ENCODE results near the gene RCVRN. TPM values are rescaled to one million over a fixed set of nuclear protein-coding genes. Genes with fewer than 3 reads are reported as not detected.

The RCVRN gene
- total RNA-seq, 1 donor from 2014 or later = not detected

DNA sequence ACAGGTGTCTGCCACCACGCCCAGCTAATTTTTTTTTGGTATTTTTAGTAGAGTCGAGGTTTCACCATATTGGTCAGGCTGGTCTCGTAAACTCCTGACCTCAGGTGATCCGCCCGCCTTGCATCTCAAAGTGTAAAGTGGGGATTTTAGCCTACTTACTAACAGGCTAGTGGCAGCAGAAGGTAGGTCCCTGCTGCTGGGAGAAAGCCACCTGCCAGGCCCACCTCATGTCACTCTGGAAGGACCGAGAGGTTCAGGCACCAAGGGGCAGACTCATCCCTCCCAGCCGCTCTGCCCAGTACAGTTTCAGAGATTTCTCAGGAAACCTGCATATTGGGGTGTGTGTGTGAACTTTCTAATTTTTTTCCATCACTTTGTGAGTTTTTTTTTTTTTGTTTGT lies 2.1 kb upstream of the RCVRN start:
- no peak for DNase-seq
- Mint-ChIP-seq H3K9me3 (ENCODE audit: unreplicated experiment) (peaks cover 3% of the 10 kb centered on the region), H3K27me3 (ENCODE audit: unreplicated experiment) (peaks cover 2% of the 10 kb centered on the region), H3K36me3 (ENCODE audit: unreplicated experiment) (no peaks in the 10 kb centered on the region), H3K27ac (ENCODE audit: unreplicated experiment) (no peak overlapping the region), H3K4me3 (ENCODE audit: unreplicated experiment) (no peak overlapping the region), H3K4me1 (ENCODE audit: low read depth, unreplicated experiment) (no peaks in the 10 kb centered on the region)
- TF ChIP-seq, protein P1, sequence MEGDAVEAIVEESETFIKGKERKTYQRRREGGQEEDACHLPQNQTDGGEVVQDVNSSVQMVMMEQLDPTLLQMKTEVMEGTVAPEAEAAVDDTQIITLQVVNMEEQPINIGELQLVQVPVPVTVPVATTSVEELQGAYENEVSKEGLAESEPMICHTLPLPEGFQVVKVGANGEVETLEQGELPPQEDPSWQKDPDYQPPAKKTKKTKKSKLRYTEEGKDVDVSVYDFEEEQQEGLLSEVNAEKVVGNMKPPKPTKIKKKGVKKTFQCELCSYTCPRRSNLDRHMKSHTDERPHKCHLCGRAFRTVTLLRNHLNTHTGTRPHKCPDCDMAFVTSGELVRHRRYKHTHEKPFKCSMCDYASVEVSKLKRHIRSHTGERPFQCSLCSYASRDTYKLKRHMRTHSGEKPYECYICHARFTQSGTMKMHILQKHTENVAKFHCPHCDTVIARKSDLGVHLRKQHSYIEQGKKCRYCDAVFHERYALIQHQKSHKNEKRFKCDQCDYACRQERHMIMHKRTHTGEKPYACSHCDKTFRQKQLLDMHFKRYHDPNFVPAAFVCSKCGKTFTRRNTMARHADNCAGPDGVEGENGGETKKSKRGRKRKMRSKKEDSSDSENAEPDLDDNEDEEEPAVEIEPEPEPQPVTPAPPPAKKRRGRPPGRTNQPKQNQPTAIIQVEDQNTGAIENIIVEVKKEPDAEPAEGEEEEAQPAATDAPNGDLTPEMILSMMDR (IDR thresholded peaks at IDR 0.05; ENCODE audit: partially characterized antibody, unreplicated experiment) = no peak

DNA sequence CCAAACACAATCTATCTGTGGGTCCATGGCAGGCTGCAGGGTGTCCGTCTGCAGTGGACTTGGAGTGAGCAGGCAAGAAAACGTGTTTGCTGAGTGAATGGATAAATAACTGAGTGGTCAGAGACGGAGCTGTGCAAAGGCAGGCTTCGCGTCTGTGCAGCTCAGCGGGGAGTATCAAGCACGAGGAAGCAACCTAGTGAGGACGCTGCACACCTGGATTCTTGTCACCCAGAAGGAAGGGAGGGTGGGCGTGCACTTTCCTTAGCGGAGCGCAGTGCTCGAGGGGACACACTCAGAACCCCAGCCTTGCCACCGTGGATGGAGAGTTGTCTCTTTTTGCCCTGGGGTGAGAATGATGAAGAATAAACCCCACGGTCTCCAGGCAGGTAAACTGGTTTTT lies 1.5 kb upstream of the RCVRN start:
- Mint-ChIP-seq H3K4me1 (ENCODE audit: low read depth, unreplicated experiment) (no peaks in the 10 kb centered on the region), H3K27ac (ENCODE audit: unreplicated experiment) (no peak overlapping the region), H3K9me3 (ENCODE audit: unreplicated experiment) (peaks cover 3% of the 10 kb centered on the region), H3K27me3 (ENCODE audit: unreplicated experiment) (peaks cover 2% of the 10 kb centered on the region), H3K36me3 (ENCODE audit: unreplicated experiment) (no peaks in the 10 kb centered on the region), H3K4me3 (ENCODE audit: unreplicated experiment) (no peak overlapping the region)
- no peak for DNase-seq
- TF ChIP-seq, protein P1 (IDR thresholded peaks at IDR 0.05; ENCODE audit: partially characterized antibody, unreplicated experiment) = no peak

DNA sequence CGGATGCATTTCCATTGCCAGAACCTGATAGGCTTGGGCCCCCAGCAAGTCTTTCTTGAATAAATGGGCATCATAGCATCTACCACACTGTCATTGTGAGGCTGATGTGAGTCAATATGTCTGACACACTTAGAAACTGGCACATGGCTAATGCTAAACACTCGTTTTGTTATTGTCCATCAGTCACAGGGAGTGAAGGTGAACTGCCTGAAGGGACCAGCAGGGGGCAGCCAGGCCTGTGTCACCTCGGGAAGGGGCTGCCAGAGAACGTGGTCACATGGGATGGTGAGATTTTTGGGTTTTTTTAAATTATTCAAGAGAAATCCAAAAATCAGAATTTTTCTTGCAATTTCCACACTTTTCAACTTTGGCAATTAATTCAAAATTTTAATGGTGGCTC lies 831 bp upstream of the RCVRN start:
- H3K27ac Mint-ChIP-seq (ENCODE audit: unreplicated experiment) = no peak overlapping the region
- no peaks in the 10 kb centered on the region for H3K36me3 Mint-ChIP-seq (ENCODE audit: unreplicated experiment)
- DNase-seq = peak; percentile 69
- H3K9me3 Mint-ChIP-seq (ENCODE audit: unreplicated experiment) = peaks cover 3% of the 10 kb centered on the region
- no peak overlapping the region for H3K4me3 Mint-ChIP-seq (ENCODE audit: unreplicated experiment)
- peaks cover 2% of the 10 kb centered on the region for H3K27me3 Mint-ChIP-seq (ENCODE audit: unreplicated experiment)
- TF ChIP-seq, protein P1 (IDR thresholded peaks at IDR 0.05; ENCODE audit: partially characterized antibody, unreplicated experiment) = peak; percentile 66
- no peaks in the 10 kb centered on the region for H3K4me1 Mint-ChIP-seq (ENCODE audit: low read depth, unreplicated experiment)

DNA sequence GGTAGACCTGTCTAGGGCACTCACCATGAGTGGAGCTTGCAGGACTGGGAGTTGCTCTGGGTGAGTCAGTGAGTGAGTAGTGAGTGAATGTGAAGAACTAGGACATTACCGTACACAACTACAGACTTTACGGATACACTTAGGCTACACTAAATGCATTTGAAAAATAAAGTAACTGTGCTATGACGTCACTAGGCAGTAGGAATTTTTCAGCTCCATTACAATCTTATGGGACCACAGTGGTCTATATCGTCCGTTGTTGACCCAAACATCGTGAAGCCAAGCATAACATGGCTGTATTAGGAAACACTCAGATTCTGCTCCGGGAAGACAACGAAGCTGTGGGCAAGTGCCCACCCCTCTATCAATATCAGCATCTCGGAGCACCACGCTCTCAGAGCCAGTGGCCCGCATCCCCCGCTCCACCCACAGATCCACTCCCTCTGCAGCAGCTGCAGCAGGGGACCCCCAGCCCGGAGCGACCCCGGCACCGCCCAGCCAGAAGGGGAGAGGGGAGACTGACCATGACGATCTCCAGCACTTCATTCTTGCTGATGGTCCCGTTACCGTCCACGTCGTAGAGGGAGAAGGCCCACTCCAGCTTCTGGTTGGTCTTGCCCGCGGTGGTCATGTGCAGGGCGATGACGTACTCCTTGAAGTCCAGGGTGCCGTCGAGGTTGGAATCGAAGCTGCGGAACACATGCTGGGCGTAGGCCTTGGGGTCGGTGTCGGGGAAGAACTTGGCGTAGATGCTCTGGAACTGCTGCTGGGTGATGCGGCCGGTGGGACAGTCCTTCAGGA lies 594 bp downstream of the RCVRN start:
- TF ChIP-seq, protein P1 (IDR thresholded peaks at IDR 0.05; ENCODE audit: partially characterized antibody, unreplicated experiment) = no peak
- Mint-ChIP-seq H3K4me1 (ENCODE audit: low read depth, unreplicated experiment) (no peaks in the 10 kb centered on the region), H3K27me3 (ENCODE audit: unreplicated experiment) (peaks cover 2% of the 10 kb centered on the region), H3K27ac (ENCODE audit: unreplicated experiment) (no peak overlapping the region), H3K36me3 (ENCODE audit: unreplicated experiment) (no peaks in the 10 kb centered on the region), H3K9me3 (ENCODE audit: unreplicated experiment) (peaks cover 2% of the 10 kb centered on the region), H3K4me3 (ENCODE audit: unreplicated experiment) (no peak overlapping the region)
- DNase-seq = no peak

DNA sequence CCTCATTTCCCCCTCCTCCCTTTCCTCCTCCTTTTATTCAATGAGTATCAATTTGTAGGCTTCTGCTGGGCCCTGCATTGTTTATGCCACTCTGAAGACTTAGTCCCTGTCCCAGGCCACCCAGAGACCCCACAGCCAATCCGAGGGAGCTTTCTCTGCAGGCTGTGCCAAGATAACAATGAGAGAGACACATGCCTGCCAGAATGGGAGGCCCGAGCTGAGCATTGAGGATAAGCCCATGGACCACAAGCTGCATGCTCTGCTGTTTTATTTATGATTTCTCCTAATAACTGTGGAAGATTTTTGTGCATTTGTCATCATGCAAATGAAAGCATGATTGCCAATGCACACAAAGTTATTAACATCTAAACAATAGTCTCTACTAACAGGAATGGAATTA lies 3.0 kb downstream of the RCVRN start:
- peaks cover 2% of the 10 kb centered on the region for H3K27me3 Mint-ChIP-seq (ENCODE audit: unreplicated experiment)
- DNase-seq = no peak
- H3K9me3 Mint-ChIP-seq (ENCODE audit: unreplicated experiment) = peaks cover 4% of the 10 kb centered on the region
- H3K4me1 Mint-ChIP-seq (ENCODE audit: low read depth, unreplicated experiment) = no peaks in the 10 kb centered on the region
- H3K4me3 Mint-ChIP-seq (ENCODE audit: unreplicated experiment) = no peak overlapping the region
- H3K27ac Mint-ChIP-seq (ENCODE audit: unreplicated experiment) = no peak overlapping the region
- no peaks in the 10 kb centered on the region for H3K36me3 Mint-ChIP-seq (ENCODE audit: unreplicated experiment)
- TF ChIP-seq, protein P1 (IDR thresholded peaks at IDR 0.05; ENCODE audit: partially characterized antibody, unreplicated experiment) = no peak
